Measurements from ENCODE around the gene MAML2.

Gene MAML2

DNA sequence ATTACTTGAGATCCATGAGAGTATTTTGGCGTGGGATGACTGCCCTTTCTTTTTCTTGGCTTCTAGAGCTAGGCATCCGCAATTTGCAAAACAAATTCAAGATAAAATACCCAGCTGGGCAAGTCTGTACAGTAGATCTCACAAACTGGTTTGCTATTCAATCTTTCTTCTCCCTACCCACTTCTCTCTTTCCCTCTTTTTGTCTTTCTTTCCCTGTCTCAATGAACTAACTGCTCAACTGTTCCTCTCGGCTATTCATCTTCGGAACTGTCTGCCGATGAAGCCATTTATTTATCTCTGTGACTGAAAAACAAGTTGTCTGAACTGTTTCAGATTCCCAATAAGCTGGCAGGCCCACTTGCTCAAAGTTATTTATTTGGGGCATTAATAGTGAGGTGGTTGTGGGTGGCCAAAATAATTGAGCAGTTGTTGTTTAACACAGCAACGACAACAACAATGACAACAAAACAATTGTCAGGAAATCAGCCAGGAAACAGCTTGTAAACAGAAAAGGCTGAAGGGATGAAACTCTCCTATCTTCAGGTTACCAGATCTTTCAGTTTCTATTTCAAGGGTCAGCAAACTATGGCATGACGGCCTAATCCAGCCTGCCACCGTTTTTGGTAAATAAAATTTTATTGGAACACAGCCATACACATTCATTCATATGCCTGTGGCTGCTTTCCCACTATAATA is 343.1 kb downstream of the MAML2 start:
- FAIRE-seq = no peak
- TF ChIP-seq, protein P1, sequence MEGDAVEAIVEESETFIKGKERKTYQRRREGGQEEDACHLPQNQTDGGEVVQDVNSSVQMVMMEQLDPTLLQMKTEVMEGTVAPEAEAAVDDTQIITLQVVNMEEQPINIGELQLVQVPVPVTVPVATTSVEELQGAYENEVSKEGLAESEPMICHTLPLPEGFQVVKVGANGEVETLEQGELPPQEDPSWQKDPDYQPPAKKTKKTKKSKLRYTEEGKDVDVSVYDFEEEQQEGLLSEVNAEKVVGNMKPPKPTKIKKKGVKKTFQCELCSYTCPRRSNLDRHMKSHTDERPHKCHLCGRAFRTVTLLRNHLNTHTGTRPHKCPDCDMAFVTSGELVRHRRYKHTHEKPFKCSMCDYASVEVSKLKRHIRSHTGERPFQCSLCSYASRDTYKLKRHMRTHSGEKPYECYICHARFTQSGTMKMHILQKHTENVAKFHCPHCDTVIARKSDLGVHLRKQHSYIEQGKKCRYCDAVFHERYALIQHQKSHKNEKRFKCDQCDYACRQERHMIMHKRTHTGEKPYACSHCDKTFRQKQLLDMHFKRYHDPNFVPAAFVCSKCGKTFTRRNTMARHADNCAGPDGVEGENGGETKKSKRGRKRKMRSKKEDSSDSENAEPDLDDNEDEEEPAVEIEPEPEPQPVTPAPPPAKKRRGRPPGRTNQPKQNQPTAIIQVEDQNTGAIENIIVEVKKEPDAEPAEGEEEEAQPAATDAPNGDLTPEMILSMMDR (IDR thresholded peaks at IDR 0.05; ENCODE audit: insufficient read depth, missing control alignments) = no peak
- no peak for DNase-seq (ENCODE audit: insufficient read length, low spot score)

DNA sequence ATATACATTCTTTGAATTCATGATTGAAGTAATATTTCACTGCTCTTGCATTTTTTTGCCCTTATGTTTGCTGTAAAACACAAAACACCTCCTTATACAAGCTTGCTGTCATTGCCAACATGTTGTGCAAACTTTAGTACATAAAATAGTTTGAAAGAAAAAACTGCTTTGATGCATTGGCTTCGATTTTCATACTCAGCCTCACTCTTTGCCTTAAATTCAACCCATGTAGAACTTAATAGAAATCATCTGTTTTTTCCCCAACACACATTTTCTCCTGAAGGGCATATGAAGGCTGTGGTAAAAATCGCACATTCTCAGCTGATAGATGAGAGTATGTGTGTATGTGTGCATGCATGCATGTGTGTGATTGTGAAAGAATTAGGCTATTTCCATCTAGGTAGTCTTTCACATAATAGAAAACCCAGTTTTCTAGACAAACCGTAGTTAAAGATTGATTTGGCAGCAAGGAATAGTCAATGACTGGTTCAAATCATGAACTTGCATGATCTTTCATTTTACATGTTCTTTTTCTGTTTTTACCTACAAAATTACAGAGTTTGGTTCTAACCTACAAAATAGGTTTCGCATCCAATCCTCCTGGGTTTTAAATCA is 346.3 kb downstream of the MAML2 start:
- FAIRE-seq (no peak), DNase-seq (ENCODE audit: insufficient read length, low spot score) (no peak)
- TF ChIP-seq, protein P1 (IDR thresholded peaks at IDR 0.05; ENCODE audit: insufficient read depth, missing control alignments) = no peak

DNA sequence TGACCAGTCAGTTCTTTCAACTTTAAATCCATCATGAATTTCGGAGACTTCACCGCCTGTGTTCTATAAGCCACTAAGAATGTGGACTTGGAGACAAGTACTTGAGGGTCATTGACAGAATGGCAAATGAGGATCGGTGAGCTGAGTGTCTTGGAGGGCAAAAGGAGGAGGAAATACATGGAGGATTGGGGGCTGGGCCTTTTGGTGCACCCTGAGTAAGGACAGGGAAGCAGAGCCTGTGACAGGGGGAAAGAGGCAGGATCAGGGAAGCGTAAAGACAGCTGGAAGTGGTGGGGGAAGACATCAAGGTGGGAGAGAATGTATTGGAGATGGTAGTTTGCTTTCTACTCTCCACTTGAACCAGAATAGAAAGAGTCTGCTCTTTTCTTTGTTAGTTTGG is 348.7 kb downstream of the MAML2 start:
- DNase-seq (ENCODE audit: insufficient read length, low spot score) (no peak), FAIRE-seq (no peak)
- TF ChIP-seq, protein P1 (IDR thresholded peaks at IDR 0.05; ENCODE audit: insufficient read depth, missing control alignments) = no peak

DNA sequence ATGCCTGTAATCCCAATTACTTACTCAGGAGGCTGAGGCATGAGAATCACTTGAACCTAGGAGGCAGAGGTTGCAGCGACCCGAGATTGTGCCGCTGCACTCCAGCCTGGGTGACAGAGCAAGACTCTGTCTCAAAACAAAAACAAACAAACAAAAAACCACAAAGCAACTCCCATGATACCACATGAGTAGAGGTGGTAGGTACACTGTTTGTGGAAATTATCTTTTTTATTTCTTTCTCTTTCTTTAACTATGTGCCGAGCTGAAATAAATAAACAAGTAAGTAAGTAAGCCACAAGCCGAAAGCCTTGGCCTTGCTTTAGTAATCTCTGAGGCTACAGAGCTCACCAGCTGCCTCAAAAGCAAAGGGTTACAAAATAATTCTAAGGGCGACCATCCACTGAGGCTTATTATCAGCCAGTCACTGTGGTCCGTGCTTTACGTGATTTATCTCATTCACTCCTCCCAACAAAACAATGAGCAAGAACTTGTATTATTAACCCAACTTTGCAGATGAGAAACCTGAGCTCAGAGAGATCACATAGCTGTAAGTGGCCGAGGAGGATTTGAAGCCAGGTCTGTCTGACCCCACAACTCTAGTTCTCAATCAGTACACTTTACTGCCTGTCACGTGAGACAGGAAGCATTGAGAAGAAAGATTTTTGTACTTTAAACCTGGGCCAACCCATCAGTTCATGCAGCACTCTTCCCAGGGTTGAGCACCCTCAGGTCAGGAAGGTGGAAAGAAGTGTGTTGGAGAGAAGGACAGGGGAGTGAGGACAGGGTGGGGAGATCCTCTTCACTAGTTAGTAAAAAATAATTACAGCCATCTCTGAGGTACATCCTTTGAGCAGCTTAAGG is 349.3 kb downstream of the MAML2 start:
- DNase-seq (ENCODE audit: insufficient read length, low spot score) (no peak), FAIRE-seq (no peak)
- TF ChIP-seq, protein P1 (IDR thresholded peaks at IDR 0.05; ENCODE audit: insufficient read depth, missing control alignments) = no peak

DNA sequence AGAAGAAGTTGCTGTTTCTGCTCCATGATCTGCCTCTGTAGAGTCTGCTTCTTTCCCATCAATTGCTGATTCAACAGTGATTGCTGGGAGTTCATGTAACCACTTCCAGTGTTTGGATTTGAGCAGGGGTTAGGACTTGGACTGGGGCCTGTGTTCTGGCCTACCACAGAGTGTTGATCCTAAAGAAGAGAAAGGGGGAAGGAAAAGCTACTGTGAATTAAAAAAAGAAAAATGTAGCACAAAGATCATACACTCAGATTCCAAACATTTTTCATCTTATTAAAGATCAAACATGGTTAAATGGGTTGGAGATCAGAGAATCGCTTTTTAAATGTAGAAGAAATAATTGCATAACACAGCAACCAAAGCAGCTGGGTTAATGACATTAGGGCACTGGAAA is 351.4 kb downstream of the MAML2 start:
- FAIRE-seq (no peak), DNase-seq (ENCODE audit: insufficient read length, low spot score) (no peak)
- TF ChIP-seq, protein P1 (IDR thresholded peaks at IDR 0.05; ENCODE audit: insufficient read depth, missing control alignments) = no peak

DNA sequence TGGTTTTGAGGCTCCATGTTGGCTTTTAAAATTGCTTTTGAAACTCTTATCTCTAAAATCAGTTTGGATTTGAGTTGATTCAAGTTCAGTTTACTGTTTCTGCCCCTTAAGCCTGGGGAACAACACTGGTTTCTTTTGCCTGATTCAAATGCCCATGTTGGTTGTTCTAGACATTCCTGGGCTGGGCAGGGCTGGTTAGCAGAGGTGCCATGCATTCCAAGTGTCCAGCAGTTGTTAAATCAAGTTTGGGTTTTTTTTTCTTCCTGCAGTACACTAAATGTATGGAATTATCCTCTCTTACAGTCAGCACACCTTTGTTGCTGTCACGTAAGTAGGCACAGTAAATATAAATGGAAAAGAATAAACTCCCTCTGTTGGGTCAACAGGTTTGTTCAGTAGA is 351.9 kb downstream of the MAML2 start:
- DNase-seq (ENCODE audit: insufficient read length, low spot score) (no peak), FAIRE-seq (no peak)
- TF ChIP-seq, protein P1 (IDR thresholded peaks at IDR 0.05; ENCODE audit: insufficient read depth, missing control alignments) = no peak
